NCI-H748 (cell line): ENCODE results near the gene GABBR2.

Experiments used
- DNase-seq: peaks from one replicate; lab custom pipeline; 2025; ENCODE audit not compliant: unreplicated experiment; lab: John Stamatoyannopoulos, UW

GABBR2 gene

GRCh38 chr9:98570663-98571440 lies 137.9 kb downstream of the GABBR2 start:
- DNase-seq: no peak

- no peak for DNase-seq
Observed at GRCh38 chr9:98570055-98570454, 138.7 kb downstream of the GABBR2 start.

GRCh38 chr9:98569491-98569890 lies 139.2 kb downstream of the GABBR2 start:
- DNase-seq: no peak

- no peak for DNase-seq
Observed at GRCh38 chr9:98568909-98569469, 139.7 kb downstream of the GABBR2 start.

GRCh38 chr9:98568234-98568908 lies 140.4 kb downstream of the GABBR2 start:
- no peak for DNase-seq

- no peak for DNase-seq
Observed at GRCh38 chr9:98567540-98568233, 141.0 kb downstream of the GABBR2 start.

GRCh38 chr9:98565152-98566135 lies 143.3 kb downstream of the GABBR2 start:
- DNase-seq: no peak

- no peak for DNase-seq
Observed at GRCh38 chr9:98564714-98565113, 144.0 kb downstream of the GABBR2 start.

GRCh38 chr9:98563988-98564387 lies 144.7 kb downstream of the GABBR2 start:
- DNase-seq: no peak

- no peak for DNase-seq
Observed at GRCh38 chr9:98563212-98563907, 145.4 kb downstream of the GABBR2 start.

- DNase-seq: no peak
Observed at GRCh38 chr9:98559561-98559960, 149.2 kb downstream of the GABBR2 start.

- DNase-seq: no peak
Observed at GRCh38 chr9:98558575-98558974, 150.2 kb downstream of the GABBR2 start.

GRCh38 chr9:98556511-98556910 lies 152.2 kb downstream of the GABBR2 start:
- no peak for DNase-seq

GRCh38 chr9:98555651-98556465 lies 152.9 kb downstream of the GABBR2 start:
- DNase-seq: no peak

GRCh38 chr9:98554752-98555151 lies 154.0 kb downstream of the GABBR2 start:
- DNase-seq: no peak

GRCh38 chr9:98552331-98552730 lies 156.4 kb downstream of the GABBR2 start:
- DNase-seq: no peak

GRCh38 chr9:98551511-98552286 lies 157.0 kb downstream of the GABBR2 start:
- no peak for DNase-seq

- DNase-seq: no peak
Observed at GRCh38 chr9:98550206-98550820, 158.4 kb downstream of the GABBR2 start.
